IMR-90 (cell line): ENCODE measurements around the gene OPCML. TPM values are rescaled to one million over a fixed set of nuclear protein-coding genes. Genes with fewer than 3 reads are reported as not detected.

Source experiments
- ATAC-seq: fragments of 200-7000 bp; cut with Tn5 transposase; 2 replicates; pipeline ENCODE4 v1.9.1; 2020; ENCODE audit warnings: low read depth, mild to moderate bottlenecking, moderate library complexity
- BruUV-seq: library from RNA; stranded (reverse); fragments of 400-500 nt; replicated peaks from 2 replicates; lab custom pipeline; 2021; lab: Mats Ljungman, UMichigan
- CTCF ChIA-PET: fragments of 300-600 bp; formaldehyde crosslinking; extraction: SDS; loops from one replicate; lab custom pipeline; 2021; ENCODE audit warnings: antibody characterized with exemption; lab: Yijun Ruan, JAX
- POLR2A ChIA-PET: fragments of 300-600 bp; sonication (Branson Sonifier 250); formaldehyde crosslinking; loops from one replicate; lab custom pipeline; 2022; ENCODE audit warnings: antibody characterized with exemption; ENCODE audit not compliant: unreplicated experiment; lab: Charles Lee
- DNase-seq: peaks from one replicate; pipeline ENCODE4 v3.0.0; 2013
- H2AFZ ChIP-seq: replicated peaks from 2 replicates; pipeline ENCODE3; 2013; ENCODE audit warnings: low read length, mild to moderate bottlenecking; ENCODE audit not compliant: poor library complexity
- H2AK5ac ChIP-seq: 2 replicates; pipeline ENCODE4 v1.6.1; 2013; ENCODE audit warnings: low read depth, low read length, inconsistent platforms
- H2AK9ac ChIP-seq: replicated peaks from 2 replicates; pipeline ENCODE3; 2013; ENCODE audit warnings: mild to moderate bottlenecking, low read depth, low read length, moderate library complexity; ENCODE audit not compliant: poor library complexity
- H2BK120ac ChIP-seq: 2 replicates; pipeline ENCODE4 v1.6.1; 2013; ENCODE audit warnings: low read depth, low read length, inconsistent platforms
- H2BK15ac ChIP-seq: 3 replicates; pipeline ENCODE4 v1.6.1; 2013; ENCODE audit warnings: low read depth, low read length, inconsistent platforms
- H2BK20ac ChIP-seq: 2 replicates; pipeline ENCODE4 v1.6.1; 2013; ENCODE audit warnings: low read depth, mild to moderate bottlenecking, inconsistent platforms, low read length, moderate library complexity
- H2BK5ac ChIP-seq: 2 replicates; pipeline ENCODE4 v1.6.1; 2013; ENCODE audit warnings: mild to moderate bottlenecking, low read depth, low read length, inconsistent platforms; ENCODE audit not compliant: poor library complexity, severe bottlenecking
- H3K14ac ChIP-seq: replicated peaks from 2 replicates; pipeline ENCODE4 v1.6.1; 2013; ENCODE audit warnings: low read depth, low read length, inconsistent platforms
- H3K18ac ChIP-seq: 2 replicates; pipeline ENCODE4 v1.6.1; 2013; ENCODE audit warnings: low read depth, low read length, control low read depth
- H3K23ac ChIP-seq: 2 replicates; pipeline ENCODE4 v1.6.1; 2013; ENCODE audit warnings: low read depth, low read length, inconsistent platforms
- H3K27ac ChIP-seq: 2 replicates; pipeline ENCODE4 v1.5.1; 2013; ENCODE audit warnings: mild to moderate bottlenecking, control low read depth, low read length; ENCODE audit not compliant: insufficient read depth
- H3K27me3 ChIP-seq: 2 replicates; pipeline ENCODE4 v1.6.1; 2013; ENCODE audit warnings: low read length; ENCODE audit not compliant: control insufficient read depth, insufficient read depth
- H3K36me3 ChIP-seq: 2 replicates; pipeline ENCODE4 v1.6.1; 2013; ENCODE audit warnings: low read length, mixed read lengths; ENCODE audit not compliant: control insufficient read depth, insufficient read depth
- H3K4ac ChIP-seq: 2 replicates; pipeline ENCODE4 v1.6.1; 2013; ENCODE audit warnings: low read depth, low read length, inconsistent platforms
- H3K4me1 ChIP-seq: 2 replicates; pipeline ENCODE4 v1.6.1; 2013; ENCODE audit warnings: low read length, mixed read lengths; ENCODE audit not compliant: control insufficient read depth, insufficient read depth
- H3K4me2 ChIP-seq: 2 replicates; pipeline ENCODE4 v1.6.1; 2013; ENCODE audit warnings: low read depth, mild to moderate bottlenecking, control low read depth, low read length, moderate library complexity
- H3K4me3 ChIP-seq: 2 replicates; pipeline ENCODE4 v1.5.1; 2013; ENCODE audit warnings: low read depth, mild to moderate bottlenecking, control low read depth, low read length, moderate library complexity; ENCODE audit not compliant: insufficient read depth
- H3K56ac ChIP-seq: 2 replicates; pipeline ENCODE4 v1.6.1; 2013; ENCODE audit warnings: low read length, inconsistent platforms; ENCODE audit not compliant: insufficient read depth; ENCODE audit errors: extremely low read depth
- H3K79me1 ChIP-seq, 2 experiments: 2 replicates each; pipeline ENCODE4 v1.6.1; 2013; ENCODE audit warnings: low read length in 2 of 2, inconsistent platforms in 1 of 2, low read depth in 1 of 2
- H3K9ac ChIP-seq: 2 replicates; pipeline ENCODE4 v1.6.1; 2013; ENCODE audit warnings: low read depth, low read length, control low read depth
- H3K9me1 ChIP-seq: 2 replicates; pipeline ENCODE4 v1.6.1; 2013; ENCODE audit warnings: low read length, inconsistent platforms; ENCODE audit not compliant: insufficient read depth
- H3K9me3 ChIP-seq: 2 replicates; pipeline ENCODE4 v1.6.1; 2013; ENCODE audit warnings: low read length; ENCODE audit not compliant: control insufficient read depth, insufficient read depth
- H4K20me1 ChIP-seq: 2 replicates; pipeline ENCODE4 v1.6.1; 2013; ENCODE audit warnings: low read length, inconsistent platforms; ENCODE audit not compliant: insufficient read depth
- H4K5ac ChIP-seq: 2 replicates; pipeline ENCODE4 v1.6.1; 2013; ENCODE audit warnings: mild to moderate bottlenecking, low read depth, low read length, control low read depth
- H4K8ac ChIP-seq, 2 experiments: 2 replicates each; pipeline ENCODE4 v1.6.1; 2013; ENCODE audit warnings: low read depth in 2 of 2, low read length in 2 of 2, control low read depth in 1 of 2, inconsistent platforms in 1 of 2
- H4K91ac ChIP-seq: 2 replicates; pipeline ENCODE4 v1.6.1; 2013; ENCODE audit warnings: low read depth, low read length, inconsistent platforms; ENCODE audit not compliant: insufficient read depth
- BHLHE40 ChIP-seq: fragments of 150-350 bp; IDR thresholded peaks from 2 replicates; pipeline ENCODE4 v1.6.1; 2016; ENCODE audit warnings: mild to moderate bottlenecking, low read depth, low read length
- FOS ChIP-seq: fragments of 150-350 bp; IDR thresholded peaks from 2 replicates; pipeline ENCODE4 v1.6.1; 2016; ENCODE audit warnings: low read depth, low read length
- RFX5 ChIP-seq: IDR thresholded peaks from 2 replicates; pipeline ENCODE4 v1.8.0; 2012; ENCODE audit warnings: low read depth, mild to moderate bottlenecking, low read length, moderate library complexity
- SMC3 ChIP-seq: fragments of 150-350 bp; IDR thresholded peaks from 2 replicates; pipeline ENCODE4 v1.6.1; 2016; ENCODE audit warnings: low read depth, mild to moderate bottlenecking, antibody characterized with exemption, low read length, moderate library complexity
- WGBS, 2 experiments: methylation state at CpG; one replicate each; pipeline versions ENCODE4 v1.1.5 to v1.1.7; 2013; ENCODE audit warnings: missing lambda C conversion rate in 2 of 2; ENCODE audit not compliant: insufficient read length in 1 of 2; ENCODE audit errors: extremely low coverage in 2 of 2; 5-methylcytosine and 5-hydroxymethylcytosine counted together
- dilution Hi-C: fragments of 300-500 bp; cut with HindIII; formaldehyde crosslinking; loops from one replicate; pipeline ENCODE4 v1.14.3; 2018; ENCODE audit warnings: low sequenced_read_pairs; ENCODE audit not compliant: unreplicated experiment
- in situ Hi-C: fragments of 300-500 bp; cut with MboI; formaldehyde crosslinking; loops from 3 replicates; pipeline ENCODE4 v1.14.3; 2019; ENCODE audit warnings: low sequenced_read_pairs, inconsistent platforms, mixed read lengths
- intact Hi-C: fragments of 100-400 bp; cut with micrococcal nuclease; formaldehyde crosslinking; loops from 2 replicates; pipeline ENCODE4 v1.10.0; 2022
- polyA plus RNA-seq, 3 experiments: library from polyadenylated mRNA; depleted of rRNA; stranded (reverse); fragments of >200 nt; gene quantifications; 2 replicates each; pipeline ENCODE4 v1.2.3, GENCODE V29; 2012; ENCODE audit warnings: low replicate concordance in 1 of 3
- total RNA-seq: library from RNA; depleted of rRNA; stranded (reverse); fragments of >200 nt; gene quantifications from 2 replicates; pipeline ENCODE4 v1.2.3, GENCODE V29; 2012

The OPCML gene
- total and polyA plus RNA-seq, 2 of the 4 experiments (the other 2 are of a cell fraction) = under 0.01 to 2.6 TPM

- no CpG with 5 or more reads among the region's 3 CpGs for WGBS, 2 experiments
- Histone ChIP-seq H2BK20ac (no peak overlapping the region), H3K4ac (no peak overlapping the region), H3K18ac (no peak overlapping the region), H2AK5ac (no peak overlapping the region), H4K5ac (no peak overlapping the region), H3K4me1 (no peaks in the 10 kb centered on the region), H3K14ac (no peak overlapping the region), H2AFZ (no peak overlapping the region), H4K8ac (no peak overlapping the region), H3K4me3 (no peak overlapping the region), H3K27me3 (no peaks in the 10 kb centered on the region), H2BK5ac (no peak overlapping the region), H4K91ac (no peak overlapping the region), H3K9me3 (peaks cover 22% of the 10 kb centered on the region), H3K9ac (no peak overlapping the region), H3K56ac (no peak overlapping the region), H2BK120ac (no peak overlapping the region), H3K27ac (no peak overlapping the region), H3K36me3 (no peaks in the 10 kb centered on the region), H2BK15ac (no peak overlapping the region), H4K20me1 (no peaks in the 10 kb centered on the region), H3K23ac (no peak overlapping the region), H3K9me1 (no peaks in the 10 kb centered on the region), H3K4me2 (no peak overlapping the region), H2AK9ac (no peak overlapping the region), H3K79me1 (no peaks in the 10 kb centered on the region)
- in situ Hi-C loops (no loop called here), dilution Hi-C loops (no loop called here), intact Hi-C loops (no loop called here)
- no TSS peak for BruUV-seq
- ChIA-PET CTCF (no interaction called here), POLR2A (no interaction called here)
- TF ChIP-seq FOS (no peak), RFX5 (no peak), BHLHE40 (no peak), SMC3 (no peak)
- DNase-seq (no peak), ATAC-seq (no peak)
Observed at GRCh38 chr11:133325711-133326110, 206.6 kb downstream of the OPCML start.
